Stimulated activated CD4-positive, alpha-beta T cell treated with anti-CD3 and anti-CD28 coated beads, Interleukin-4, amount 100 ng/mL, for 24 hours (primary cell): ENCODE results near the gene RBL2.
A peak's percentile ranks its signal among the peaks of the same experiment; 100 is the strongest.

ENCODE experiments used
- DNase-seq: peaks from one replicate; pipeline ENCODE4 v3.0.0-alpha.2; 2020

Gene RBL2

GRCh38 chr16:53456625-53457024 lies 22.4 kb downstream of the RBL2 start:
- peak; percentile 16 for DNase-seq

DNA sequence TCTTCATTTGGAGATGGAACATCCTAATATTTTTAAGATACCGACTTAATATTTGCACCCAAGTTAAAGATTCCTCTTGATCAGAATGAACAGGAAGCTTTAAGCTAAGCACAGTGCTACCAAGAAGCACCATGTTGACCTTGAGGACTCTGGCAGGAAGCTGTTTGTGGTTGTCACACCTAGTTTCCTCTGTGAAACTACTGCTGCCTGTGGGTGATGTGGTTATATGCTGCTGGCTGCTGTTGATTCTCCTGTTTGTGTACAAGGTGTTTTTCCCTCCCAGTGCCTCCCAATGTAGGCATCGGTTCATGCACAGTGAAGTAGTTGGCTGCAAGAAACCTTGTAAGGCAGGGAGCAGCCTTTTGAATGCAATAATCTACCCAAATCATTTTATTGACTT lies 23.4 kb downstream of the RBL2 start:
- DNase-seq, result peak; percentile 73

- no peak for DNase-seq
Observed at GRCh38 chr16:53458635-53459034, 24.4 kb downstream of the RBL2 start.

DNA sequence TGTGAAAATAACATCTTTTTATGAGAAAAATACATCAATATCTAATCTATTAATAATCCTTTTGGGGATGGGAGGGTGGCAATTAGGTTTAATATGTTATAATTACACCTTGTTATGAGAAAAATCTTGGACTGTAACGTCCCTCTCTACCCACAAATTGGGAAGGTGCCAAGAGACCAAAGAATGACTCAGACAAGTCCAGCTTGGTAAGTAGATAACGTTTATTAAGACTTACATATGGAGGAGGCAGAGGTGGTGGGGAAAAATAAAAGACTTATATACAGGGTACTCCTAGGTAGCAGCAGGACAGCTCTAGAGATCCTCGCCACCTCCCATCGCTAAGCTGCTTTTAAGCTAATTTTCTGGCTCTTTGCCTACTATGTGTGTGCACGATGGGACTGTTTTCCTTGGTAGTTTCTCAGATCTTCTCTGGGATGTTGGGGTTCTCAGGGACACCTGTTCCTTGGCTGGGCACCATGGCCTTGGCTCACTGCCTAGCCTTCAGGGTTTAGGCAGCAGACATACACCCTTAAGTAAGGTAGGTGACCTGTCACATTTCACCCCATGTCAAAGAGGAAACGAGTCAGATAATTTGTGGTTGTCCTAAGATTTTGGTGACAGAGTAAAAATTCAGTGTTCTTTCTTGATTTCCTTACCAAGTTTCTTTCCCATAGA lies 31.5 kb downstream of the RBL2 start:
- DNase-seq, result no peak

DNA sequence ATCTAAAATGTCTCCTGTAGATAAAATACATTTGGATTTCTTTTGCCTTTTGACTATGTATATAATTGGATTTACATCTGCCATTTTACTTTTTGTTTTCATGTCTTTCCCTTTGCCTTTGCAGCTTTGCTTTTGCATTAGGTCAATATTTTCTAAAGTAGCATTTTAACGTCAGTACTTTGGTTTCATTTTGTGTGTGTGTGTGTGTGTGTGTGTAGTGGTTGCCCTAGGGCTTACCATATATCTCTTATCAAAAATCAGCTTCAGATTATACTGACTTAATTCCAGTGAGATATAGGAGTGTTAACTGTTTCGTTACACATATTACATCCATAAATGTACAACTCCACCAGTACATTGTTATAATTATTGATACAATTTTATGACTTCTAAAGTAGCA lies 42.6 kb downstream of the RBL2 start:
- DNase-seq, result no peak

GRCh38 chr16:53478965-53479364 lies 44.7 kb downstream of the RBL2 start:
- no peak for DNase-seq

GRCh38 chr16:53480394-53480793 lies 46.1 kb downstream of the RBL2 start:
- DNase-seq, result no peak

- DNase-seq, result no peak
Observed at GRCh38 chr16:53482123-53482522, 47.9 kb downstream of the RBL2 start.

- DNase-seq, result no peak
Observed at GRCh38 chr16:53484542-53484941, 50.3 kb downstream of the RBL2 start.

DNA sequence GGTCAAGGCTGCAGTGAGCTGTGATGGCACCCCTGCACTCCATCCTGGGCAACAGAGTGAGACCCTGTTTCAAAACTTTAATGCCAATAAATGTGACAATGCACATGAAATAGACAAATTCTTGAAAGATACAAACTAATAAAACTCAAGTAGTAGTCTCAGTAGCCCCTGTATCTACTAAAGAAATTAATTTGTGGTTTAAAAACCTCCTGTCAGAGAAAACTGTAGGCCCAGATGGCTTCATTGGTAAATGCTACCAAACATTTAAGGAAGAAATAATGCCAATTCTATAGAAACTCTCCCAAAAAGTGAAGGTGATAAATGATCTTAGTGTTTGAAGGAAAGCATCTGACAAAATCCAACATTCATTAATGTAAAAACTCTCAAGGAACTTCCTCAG lies 52.0 kb downstream of the RBL2 start:
- no peak for DNase-seq

DNA sequence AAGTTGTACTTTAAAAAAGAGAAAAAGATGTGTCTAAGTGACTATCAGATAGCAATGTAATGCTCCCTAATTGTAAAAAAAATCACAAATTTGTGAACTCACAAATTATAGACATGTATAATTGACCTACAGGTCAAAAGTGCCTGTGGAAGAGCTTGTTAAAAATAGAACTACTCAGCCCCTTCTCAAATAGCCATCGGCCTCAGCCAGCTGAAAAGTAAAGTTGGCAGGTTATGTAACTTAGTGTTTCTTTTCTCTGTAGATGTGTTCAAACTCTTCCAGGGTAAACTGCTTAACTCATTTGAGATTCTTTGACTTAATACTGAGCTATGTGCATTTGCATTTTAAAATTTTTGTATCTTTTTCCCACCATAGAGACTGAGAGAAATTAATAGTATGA lies 55.5 kb downstream of the RBL2 start:
- no peak for DNase-seq

- DNase-seq, result no peak
Observed at GRCh38 chr16:53492503-53492902, 58.2 kb downstream of the RBL2 start.

DNA sequence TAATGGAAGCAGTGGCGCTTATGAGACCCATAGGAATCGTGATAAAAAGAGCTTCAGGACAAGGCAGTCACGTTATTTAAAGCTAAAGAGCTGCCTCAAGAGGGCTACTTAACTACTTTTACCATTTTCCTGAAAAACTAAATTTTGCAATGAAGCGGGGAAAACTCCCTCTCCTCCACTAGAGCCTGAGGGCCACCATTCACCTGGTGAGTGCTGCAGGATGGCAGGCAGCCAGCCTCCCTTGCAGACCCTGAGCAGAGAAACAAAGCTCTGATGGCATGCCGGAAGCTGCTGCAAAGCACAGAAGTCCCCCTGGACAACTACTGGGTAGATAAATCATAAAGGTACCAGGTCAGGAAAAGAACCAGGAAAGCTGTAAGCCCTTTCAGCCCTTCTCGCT lies 60.4 kb downstream of the RBL2 start:
- no peak for DNase-seq

DNA sequence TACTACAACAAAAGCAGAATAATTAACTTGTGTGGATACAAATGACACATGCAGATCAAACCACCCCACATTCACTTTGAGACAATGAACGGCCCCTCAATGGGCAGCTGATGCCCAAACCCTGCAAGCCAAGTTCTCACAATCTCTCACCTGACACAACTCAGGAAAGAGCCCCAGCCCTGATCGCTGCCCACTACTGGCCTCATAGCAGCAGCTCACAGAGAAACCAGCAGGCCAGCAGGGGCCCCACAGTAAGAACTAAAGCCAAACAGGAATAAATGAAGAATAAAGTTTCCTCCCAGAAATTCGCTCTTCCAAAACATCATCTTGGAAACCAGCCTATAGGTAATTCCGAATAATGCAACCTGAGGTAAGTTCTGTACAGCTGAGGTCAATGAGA lies 61.1 kb downstream of the RBL2 start:
- no peak for DNase-seq

DNA sequence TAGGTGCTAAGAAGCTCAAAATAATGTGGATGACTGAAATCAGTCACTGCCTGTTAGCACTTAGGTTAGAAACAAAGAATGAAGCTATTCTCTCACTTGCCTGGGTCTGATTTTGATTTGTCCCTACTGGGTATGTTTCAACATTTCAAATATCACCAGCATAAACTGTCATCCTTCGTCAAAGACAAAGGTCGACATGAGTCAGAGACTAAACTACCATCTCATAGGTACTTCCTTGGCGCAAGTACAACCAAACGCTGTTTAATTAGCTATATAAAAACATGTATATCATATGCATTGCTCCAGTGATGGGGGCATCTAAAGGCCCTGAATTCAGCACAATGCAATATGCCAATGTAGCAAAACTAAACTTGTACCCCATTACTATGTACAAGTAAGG lies 64.7 kb downstream of the RBL2 start:
- no peak for DNase-seq

- DNase-seq, result no peak
Observed at GRCh38 chr16:53501216-53501859, 67.1 kb downstream of the RBL2 start.

DNA sequence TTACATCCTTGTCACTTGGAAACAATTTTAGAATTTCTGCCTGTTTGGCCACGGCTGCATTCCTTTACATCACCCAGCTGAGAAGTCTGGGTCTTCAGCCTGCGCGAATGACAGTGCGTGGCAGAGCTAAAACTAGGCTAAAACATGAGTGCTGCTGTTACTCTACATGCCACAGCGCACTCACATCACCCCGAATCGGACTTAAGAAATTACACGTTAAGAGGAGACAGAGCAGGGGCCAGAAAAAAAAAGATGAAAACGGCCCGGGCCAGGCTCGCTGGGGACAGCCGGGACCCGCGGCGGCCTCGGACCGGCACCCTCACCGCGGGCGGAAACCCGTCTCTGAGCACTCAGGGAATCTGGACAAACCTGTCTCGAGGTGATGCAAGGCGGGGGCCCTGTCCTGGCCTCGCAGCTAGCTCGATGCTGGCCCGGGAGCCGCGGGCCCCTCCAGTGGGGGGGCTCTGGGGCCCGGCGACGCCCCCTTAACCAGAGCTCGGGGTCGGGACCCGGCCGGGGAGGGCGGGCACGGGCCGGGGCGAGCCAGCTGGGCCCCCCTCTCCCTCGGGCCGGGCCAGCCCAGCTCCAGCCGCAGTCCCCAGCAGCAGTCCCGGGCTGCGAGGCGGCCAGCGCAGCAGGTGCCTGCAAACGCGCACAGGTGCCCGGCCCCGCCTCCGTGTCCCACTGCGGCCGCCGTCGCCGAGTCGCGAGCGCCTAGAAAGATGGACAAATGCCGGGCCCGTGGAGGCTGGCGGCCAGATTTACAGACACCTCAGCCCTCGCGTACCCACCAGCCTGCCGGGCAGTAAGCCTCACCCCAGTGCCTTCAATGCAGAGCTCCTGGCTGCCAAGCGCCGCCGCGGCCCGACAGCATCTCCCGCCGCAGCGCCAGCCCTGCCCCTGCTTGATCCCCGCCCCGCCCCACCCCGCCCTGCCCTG lies 68.3 kb downstream of the RBL2 start, which contains the start of gene AKTIP:
Gene AKTIP, minus strand, starts transcription at position 879 of the 939 bp plus-strand sequence. CDS start 2,950 bp downstream, outside the sequence.
- DNase-seq, result peak; percentile 38

GRCh38 chr16:53503270-53503923 lies 69.1 kb downstream of the RBL2 start:
- DNase-seq, result peak; percentile 100

- peak; percentile 18 for DNase-seq
Observed at GRCh38 chr16:53503991-53504663, 69.9 kb downstream of the RBL2 start.

GRCh38 chr16:53504665-53505064 lies 70.4 kb downstream of the RBL2 start:
- no peak for DNase-seq

DNA sequence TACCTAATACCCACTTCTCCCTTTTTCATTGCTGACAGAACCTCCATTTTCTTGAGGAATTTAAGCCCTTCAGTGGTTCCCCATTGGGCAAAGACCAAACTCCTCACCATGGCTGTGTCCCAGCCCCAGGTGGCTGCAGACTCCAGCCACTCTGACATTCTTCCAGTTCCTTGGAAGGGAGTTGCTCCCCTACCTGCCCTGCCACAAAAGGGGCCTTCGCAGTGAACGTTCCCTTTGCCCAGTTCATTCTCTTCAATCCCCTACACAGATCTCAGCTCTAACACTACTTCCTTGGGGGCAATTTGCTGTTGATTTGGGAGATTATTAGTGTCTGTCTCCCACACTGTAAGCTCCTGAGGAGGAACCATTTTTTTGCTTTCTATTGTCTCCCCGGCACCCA lies 72.0 kb downstream of the RBL2 start:
- no peak for DNase-seq

GRCh38 chr16:53507464-53508179 lies 73.4 kb downstream of the RBL2 start:
- no peak for DNase-seq
